H1 (cell line): ENCODE results near the gene TRIOBP. TPM values are rescaled to one million over a fixed set of nuclear protein-coding genes. Genes with fewer than 3 reads are reported as not detected.
"Not testable (repeated sequence)": the region's sequence is repeated elsewhere in the genome, so short reads cannot be mapped to it uniquely, and the experiment has no call there.

Experiments
- CTCF ChIA-PET: fragments of 300-600 bp; sonication (Branson Sonifier 250); formaldehyde crosslinking; loops from one replicate; lab custom pipeline; 2021; ENCODE audit not compliant: partially characterized antibody; lab: Charles Lee
- POLR2A ChIA-PET: fragments of 300-600 bp; sonication (Branson Sonifier 250); formaldehyde crosslinking; loops from one replicate; lab custom pipeline; 2021; ENCODE audit warnings: inconsistent platforms; ENCODE audit not compliant: partially characterized antibody; lab: Charles Lee
- DNase-seq, 2 experiments: peaks; one replicate each; pipeline versions ENCODE4 v3.0.0 to v3.0.0-alpha.2; 2010 to 2022; ENCODE audit warnings: low spot score in 2 of 2, low read depth in 1 of 2, mixed read lengths in 1 of 2
- FAIRE-seq: peaks from 2 replicates; lab custom pipeline; 2011; peaks lifted over from hg19 to GRCh38; lab: Jason Lieb, UNC
- H2AFZ ChIP-seq: 2 replicates; pipeline ENCODE4 v1.8.1; 2012; ENCODE audit warnings: low read length, inconsistent platforms
- H2AK5ac ChIP-seq: 2 replicates; pipeline ENCODE4 v1.6.1; 2013; ENCODE audit warnings: low read depth, low read length
- H2BK120ac ChIP-seq: replicated peaks from 2 replicates; pipeline ENCODE3; 2013; ENCODE audit warnings: low read depth, low read length, inconsistent platforms
- H2BK12ac ChIP-seq: 2 replicates; pipeline ENCODE4 v1.6.1; 2013; ENCODE audit warnings: low read depth, low read length
- H2BK15ac ChIP-seq: 2 replicates; pipeline ENCODE4 v1.6.1; 2013; ENCODE audit warnings: low read length
- H2BK20ac ChIP-seq: 2 replicates; pipeline ENCODE4 v1.6.1; 2013; ENCODE audit warnings: low read length
- H2BK5ac ChIP-seq: 2 replicates; pipeline ENCODE4 v1.6.1; 2013; ENCODE audit warnings: low read depth, low read length
- H3K14ac ChIP-seq: 2 replicates; pipeline ENCODE4 v1.6.1; 2013; ENCODE audit warnings: inconsistent platforms; ENCODE audit not compliant: insufficient read length
- H3K18ac ChIP-seq: 2 replicates; pipeline ENCODE4 v1.6.1; 2013; ENCODE audit warnings: low read length; ENCODE audit errors: extremely low read depth
- H3K23ac ChIP-seq: 2 replicates; pipeline ENCODE4 v1.6.1; 2013; ENCODE audit warnings: inconsistent platforms; ENCODE audit not compliant: insufficient read length
- H3K23me2 ChIP-seq: 2 replicates; pipeline ENCODE4 v1.6.1; 2013; ENCODE audit warnings: low read depth, low read length
- H3K27ac ChIP-seq: 2 replicates; pipeline ENCODE4 v1.6.1; 2011; ENCODE audit warnings: low read depth, low read length, inconsistent platforms
- H3K27me3 ChIP-seq, 4 experiments: replicated peaks in 1 of 4; 1 replicate in 1 of 4; 2 replicates in 3 of 4; pipeline versions ENCODE4 v1.6.1 to v1.8.1; 2011 to 2013; ENCODE audit warnings: low read length in 3 of 4, mild to moderate bottlenecking in 3 of 4, inconsistent platforms in 2 of 4, mixed read lengths in 2 of 4, moderate library complexity in 1 of 4; ENCODE audit not compliant: control insufficient read depth in 3 of 4, insufficient read depth in 3 of 4; ENCODE audit errors: extremely low read depth in 1 of 4
- H3K36me3 ChIP-seq, 4 experiments: 2 replicates each; pipeline versions ENCODE4 v1.6.1 to v1.8.1; 2011 to 2013; ENCODE audit warnings: mild to moderate bottlenecking in 4 of 4, low read length in 3 of 4, moderate library complexity in 2 of 4, control low read depth in 1 of 4, inconsistent platforms in 1 of 4; ENCODE audit not compliant: insufficient read depth in 4 of 4, control insufficient read depth in 2 of 4
- H3K4ac ChIP-seq: replicated peaks from 2 replicates; pipeline ENCODE3; 2013; ENCODE audit warnings: low read length, low read depth, mixed read lengths, inconsistent platforms; ENCODE audit not compliant: insufficient read length
- H3K4me1 ChIP-seq, 4 experiments: replicated peaks in 1 of 4; 1 replicate in 1 of 4; 2 replicates in 3 of 4; pipeline versions ENCODE4 v1.6.1 to v1.8.1; 2011 to 2013; ENCODE audit warnings: low read length in 3 of 4, inconsistent platforms in 2 of 4, mixed read lengths in 1 of 4; ENCODE audit not compliant: insufficient read depth in 4 of 4, control insufficient read depth in 3 of 4
- H3K4me2 ChIP-seq, 2 experiments: 2 replicates each; pipeline versions ENCODE4 v1.6.1 to v1.8.1; 2011 to 2013; ENCODE audit warnings: low read depth in 2 of 2, low read length in 2 of 2, control low read depth in 1 of 2, inconsistent platforms in 1 of 2, mild to moderate bottlenecking in 1 of 2; ENCODE audit not compliant: insufficient read depth in 1 of 2
- H3K4me3 ChIP-seq, 4 experiments: fragments of 200-600, 300-600 bp in 1 of 4; sonication (generic), shearing (Covaris generic), sonication (Bioruptor Twin) in 1 of 4; 2 replicates each; pipeline versions ENCODE4 v1.5.1 to v1.8.1; 2011 to 2016; ENCODE audit warnings: low read length in 4 of 4, low read depth in 3 of 4, control low read depth in 2 of 4, inconsistent platforms in 2 of 4, mild to moderate bottlenecking in 2 of 4, mixed read lengths in 1 of 4, moderate library complexity in 1 of 4; ENCODE audit not compliant: insufficient read depth in 2 of 4; ENCODE audit errors: extremely low read depth in 1 of 4
- H3K56ac ChIP-seq: replicated peaks from 2 replicates; pipeline ENCODE3; 2013; ENCODE audit warnings: low read depth, mild to moderate bottlenecking, mixed read lengths, low read length, inconsistent platforms; ENCODE audit not compliant: insufficient read length
- H3K79me1 ChIP-seq: 2 replicates; pipeline ENCODE4 v1.6.1; 2013; ENCODE audit warnings: low read depth, low read length, control low read depth
- H3K79me2 ChIP-seq, 2 experiments: 2 replicates each; pipeline versions ENCODE4 v1.6.1 to v1.8.1; 2012 to 2013; ENCODE audit warnings: low read length in 2 of 2, mild to moderate bottlenecking in 2 of 2, inconsistent platforms in 1 of 2; ENCODE audit not compliant: insufficient read depth in 2 of 2, control insufficient read depth in 1 of 2
- H3K9ac ChIP-seq, 4 experiments: replicated peaks in 1 of 4; 1 replicate in 1 of 4; 2 replicates in 3 of 4; pipeline versions ENCODE4 v1.6.1 to v1.8.1; 2011 to 2013; ENCODE audit warnings: low read depth in 3 of 4, low read length in 3 of 4, control low read depth in 2 of 4, mild to moderate bottlenecking in 2 of 4, moderate library complexity in 2 of 4, inconsistent platforms in 1 of 4; ENCODE audit errors: extremely low read depth in 1 of 4
- H3K9me3 ChIP-seq, 2 experiments: 2 replicates each; pipeline versions ENCODE4 v1.6.1 to v1.8.1; 2012 to 2013; ENCODE audit warnings: mild to moderate bottlenecking in 2 of 2, moderate library complexity in 2 of 2, control low read depth in 1 of 2, inconsistent platforms in 1 of 2, low read depth in 1 of 2, low read length in 1 of 2, mixed read lengths in 1 of 2; ENCODE audit not compliant: insufficient read depth in 2 of 2
- H4K20me1 ChIP-seq, 2 experiments: replicated peaks in 1 of 2; 2 replicates each; pipeline versions ENCODE3 to v1.8.1; 2011 to 2013; ENCODE audit warnings: inconsistent platforms in 2 of 2, low read length in 2 of 2, mild to moderate bottlenecking in 1 of 2; ENCODE audit not compliant: insufficient read depth in 2 of 2, control insufficient read depth in 1 of 2
- H4K5ac ChIP-seq: 2 replicates; pipeline ENCODE4 v1.6.1; 2013; ENCODE audit warnings: low read length, low read depth, mixed read lengths, inconsistent platforms; ENCODE audit not compliant: insufficient read length
- H4K8ac ChIP-seq: 2 replicates; pipeline ENCODE4 v1.8.0; 2013; ENCODE audit warnings: mild to moderate bottlenecking, moderate library complexity, low read length, inconsistent platforms; ENCODE audit not compliant: insufficient read depth; ENCODE audit errors: extremely low read depth
- H4K91ac ChIP-seq: replicated peaks from 2 replicates; pipeline ENCODE3; 2013; ENCODE audit warnings: low read length, mixed read lengths, inconsistent platforms; ENCODE audit not compliant: insufficient read length
- WGBS, 2 experiments: shearing (Covaris generic) in 1 of 2; methylation state at CpG; one replicate each; pipeline versions ENCODE4 v1.1.6 to v1.1.7; 2013 to 2015; ENCODE audit warnings: low lambda C conversion rate in 2 of 2, mixed read lengths in 2 of 2, inconsistent platforms in 1 of 2, low coverage in 1 of 2, missing lambda C conversion rate in 1 of 2; ENCODE audit not compliant: insufficient replicate concordance in 2 of 2, insufficient coverage in 1 of 2, insufficient read length in 1 of 2; ENCODE audit errors: extremely low coverage in 1 of 2, missing lambda C conversion rate in 1 of 2; 5-methylcytosine and 5-hydroxymethylcytosine counted together
- polyA plus RNA-seq, 7 experiments: library from polyadenylated mRNA; depleted of rRNA in 3 of 7; stranded (reverse) in 5 of 7; unstranded in 2 of 7; fragments of >200 nt in 5 of 7; fragments of 200-250 nt in 2 of 7; gene quantifications; 1 replicate in 5 of 7; 2 replicates in 1 of 7; 4 replicates in 1 of 7; pipeline versions ENCODE4 v1.2.1 to v1.2.3, GENCODE V29; 2011 to 2013; ENCODE audit warnings: missing spikeins in 2 of 7, mixed read lengths in 2 of 7
- total RNA-seq: library from RNA; stranded (reverse); fragmentation: NEBNext Ultra II Directional; extraction: Animal tissue kit (Norgen Biotek cat#: 25700); gene quantifications from 2 replicates; pipeline ENCODE4 v1.2.1, GENCODE V29; 2021

TRIOBP gene
- total and polyA plus RNA-seq, 2 of the 8 experiments (the other 6 are each of a cell fraction or from before 2014, with no cell fraction given) = 18.2 to 27.3 TPM

GRCh38 chr22:37694131-37694530 lies 2.7 kb upstream of the TRIOBP start:
- H4K91ac ChIP-seq, H2BK5ac ChIP-seq, H3K14ac ChIP-seq, H3K56ac ChIP-seq, H3K4me1 ChIP-seq, H2AFZ ChIP-seq, H4K5ac ChIP-seq, H3K18ac ChIP-seq, H3K9me3 ChIP-seq, H2BK20ac ChIP-seq, H2BK120ac ChIP-seq, H3K4me2 ChIP-seq, FAIRE-seq, H4K8ac ChIP-seq, H2AK5ac ChIP-seq, H3K4ac ChIP-seq, H2BK12ac ChIP-seq, H3K79me1 ChIP-seq, H4K20me1 ChIP-seq, H3K9ac ChIP-seq, H3K4me3 ChIP-seq, H2BK15ac ChIP-seq, H3K27me3 ChIP-seq, H3K23ac ChIP-seq, H3K79me2 ChIP-seq, DNase-seq, H3K23me2 ChIP-seq, H3K27ac ChIP-seq: not testable (repeated sequence)
- peaks cover 5 to 26% (median 10%) of the 10 kb centered on the region in 4 experiments; a peak in 6 of 8 replicates for H3K36me3 ChIP-seq
- 88% methylated on average over 6 of the region's 7 CpGs; no CpG with 5 or more reads in 1 of the 2 experiments for WGBS, 2 experiments
- CTCF ChIA-PET = interaction anchor here (3.9 to 7.3 kb wide), 2 partner anchors 13 to 52 kb away, joined by 14 to 37 read pairs; no protein-coding TSS in a partner anchor
- POLR2A ChIA-PET = interaction anchor here (0.7 to 1.3 kb wide), 4 partner anchors 15 to 62 kb away, joined by 3 read pairs; no protein-coding TSS in a partner anchor
